Astrocyte (in vitro differentiated cells and primary cell): ENCODE results near the gene CCNL1. TPM values are rescaled to one million over a fixed set of nuclear protein-coding genes. Genes with fewer than 3 reads are reported as not detected.

Source experiments
- DNase-seq: peaks from one replicate; pipeline ENCODE4 v3.0.0-alpha.2; 2010; ENCODE audit warnings: low read depth
- FAIRE-seq: peaks from 2 replicates; lab custom pipeline; 2011; peaks lifted over from hg19 to GRCh38; lab: Jason Lieb, UNC
- H2AFZ ChIP-seq: 2 replicates; pipeline ENCODE4 v1.6.0; 2012; ENCODE audit warnings: low read depth, low read length, inconsistent platforms
- H3K27ac ChIP-seq: 2 replicates; pipeline ENCODE4 v1.5.1; 2011; ENCODE audit warnings: low read depth, low read length, inconsistent platforms
- H3K27me3 ChIP-seq: 2 replicates; pipeline ENCODE4 v1.6.0; 2011; ENCODE audit warnings: low read length, inconsistent platforms; ENCODE audit not compliant: insufficient read depth
- H3K36me3 ChIP-seq: 2 replicates; pipeline ENCODE4 v1.5.1; 2011; ENCODE audit warnings: low read length, inconsistent platforms; ENCODE audit not compliant: insufficient read depth
- H3K4me1 ChIP-seq: 2 replicates; pipeline ENCODE4 v1.5.1; 2011; ENCODE audit warnings: low read length, inconsistent platforms; ENCODE audit not compliant: insufficient read depth
- H3K4me2 ChIP-seq: 2 replicates; pipeline ENCODE4 v1.6.0; 2012; ENCODE audit warnings: low read length, inconsistent platforms
- H3K4me3 ChIP-seq: 2 replicates; pipeline ENCODE4 v1.5.1; 2011; ENCODE audit warnings: low read depth, mild to moderate bottlenecking, low read length, inconsistent platforms; ENCODE audit not compliant: insufficient read depth
- H3K79me2 ChIP-seq: 2 replicates; pipeline ENCODE4 v1.6.0; 2012; ENCODE audit warnings: mild to moderate bottlenecking, low read length, inconsistent platforms; ENCODE audit not compliant: insufficient read depth
- H3K9ac ChIP-seq: 2 replicates; pipeline ENCODE4 v1.6.0; 2012; ENCODE audit warnings: mild to moderate bottlenecking, low read length, inconsistent platforms
- H3K9me3 ChIP-seq: 2 replicates; pipeline ENCODE4 v1.5.1; 2012; ENCODE audit warnings: low read depth, mild to moderate bottlenecking, low read length, inconsistent platforms; ENCODE audit not compliant: insufficient read depth
- H4K20me1 ChIP-seq: 2 replicates; pipeline ENCODE4 v1.6.0; 2012; ENCODE audit warnings: low read length, inconsistent platforms; ENCODE audit not compliant: insufficient read depth
- H3K27ac Mint-ChIP-seq: one replicate; pipeline ENCODE4 v1.8.0; 2021; ENCODE audit warnings: mild to moderate bottlenecking, mixed read lengths; ENCODE audit not compliant: unreplicated experiment
- H3K27me3 Mint-ChIP-seq: one replicate; pipeline ENCODE4 v1.8.0; 2021; ENCODE audit warnings: low read depth, mixed read lengths; ENCODE audit not compliant: unreplicated experiment
- H3K36me3 Mint-ChIP-seq: one replicate; pipeline ENCODE4 v1.8.0; 2021; ENCODE audit warnings: low read depth, mixed read lengths; ENCODE audit not compliant: unreplicated experiment
- H3K4me1 Mint-ChIP-seq: one replicate; pipeline ENCODE4 v1.8.0; 2021; ENCODE audit warnings: low read depth, mixed read lengths; ENCODE audit not compliant: unreplicated experiment
- H3K4me3 Mint-ChIP-seq: one replicate; pipeline ENCODE4 v1.8.0; 2021; ENCODE audit warnings: mild to moderate bottlenecking, moderate library complexity, mixed read lengths; ENCODE audit not compliant: unreplicated experiment
- H3K9me3 Mint-ChIP-seq: one replicate; pipeline ENCODE4 v1.8.0; 2021; ENCODE audit warnings: mild to moderate bottlenecking, mixed read lengths; ENCODE audit not compliant: unreplicated experiment
- EZH2 ChIP-seq: IDR thresholded peaks from 2 replicates; pipeline ENCODE4 v1.6.1; 2012; ENCODE audit warnings: mild to moderate bottlenecking, low read length, inconsistent platforms; ENCODE audit not compliant: insufficient read depth
- total RNA-seq: library from RNA; stranded (reverse); gene quantifications from 2 replicates; pipeline ENCODE4 v1.2.1, GENCODE V29; 2021
- TF ChIP-seq, protein P1 (sequence below): IDR thresholded peaks from 2 replicates; pipeline ENCODE4 v1.5.1; 2011; ENCODE audit warnings: low read depth, mild to moderate bottlenecking, inconsistent platforms, low read length, moderate library complexity; ENCODE audit not compliant: insufficient read depth

The CCNL1 gene
- total RNA-seq, 1 donor from 2014 or later = 66.8 TPM

DNA sequence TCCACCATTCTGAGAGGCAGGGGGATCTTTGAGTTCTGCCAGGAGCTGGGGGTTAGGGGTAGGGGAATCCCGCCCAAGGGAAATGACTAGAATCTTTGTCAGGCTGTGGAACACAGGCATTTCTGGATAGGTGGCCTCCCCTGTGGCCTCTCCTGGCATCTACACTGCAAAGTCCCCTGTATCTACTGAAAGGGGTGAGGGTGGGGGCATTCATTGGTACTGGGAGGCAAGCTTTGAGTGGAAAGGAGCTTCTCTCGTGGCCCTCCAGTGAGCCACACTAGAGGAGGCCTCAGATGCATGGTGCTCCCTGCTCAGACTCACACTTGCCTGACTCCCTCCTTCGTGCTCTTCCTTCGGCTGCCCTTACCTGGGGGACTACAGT is 59.9 kb downstream of the CCNL1 start:
- Mint-ChIP-seq H3K27ac (peak overlapping the region; percentile 66), H3K9me3 (peaks cover 4% of the 10 kb centered on the region), H3K4me1 (peaks cover 10% of the 10 kb centered on the region), H3K27me3 (peaks cover 4% of the 10 kb centered on the region), H3K4me3 (no peak overlapping the region), H3K36me3 (peaks cover 2% of the 10 kb centered on the region)
- H3K4me3 ChIP-seq = no peak overlapping the region
- no peaks in the 10 kb centered on the region for H4K20me1 ChIP-seq
- no peak overlapping the region for H3K4me2 ChIP-seq
- TF ChIP-seq EZH2 = no peak
- TF ChIP-seq, protein P1, sequence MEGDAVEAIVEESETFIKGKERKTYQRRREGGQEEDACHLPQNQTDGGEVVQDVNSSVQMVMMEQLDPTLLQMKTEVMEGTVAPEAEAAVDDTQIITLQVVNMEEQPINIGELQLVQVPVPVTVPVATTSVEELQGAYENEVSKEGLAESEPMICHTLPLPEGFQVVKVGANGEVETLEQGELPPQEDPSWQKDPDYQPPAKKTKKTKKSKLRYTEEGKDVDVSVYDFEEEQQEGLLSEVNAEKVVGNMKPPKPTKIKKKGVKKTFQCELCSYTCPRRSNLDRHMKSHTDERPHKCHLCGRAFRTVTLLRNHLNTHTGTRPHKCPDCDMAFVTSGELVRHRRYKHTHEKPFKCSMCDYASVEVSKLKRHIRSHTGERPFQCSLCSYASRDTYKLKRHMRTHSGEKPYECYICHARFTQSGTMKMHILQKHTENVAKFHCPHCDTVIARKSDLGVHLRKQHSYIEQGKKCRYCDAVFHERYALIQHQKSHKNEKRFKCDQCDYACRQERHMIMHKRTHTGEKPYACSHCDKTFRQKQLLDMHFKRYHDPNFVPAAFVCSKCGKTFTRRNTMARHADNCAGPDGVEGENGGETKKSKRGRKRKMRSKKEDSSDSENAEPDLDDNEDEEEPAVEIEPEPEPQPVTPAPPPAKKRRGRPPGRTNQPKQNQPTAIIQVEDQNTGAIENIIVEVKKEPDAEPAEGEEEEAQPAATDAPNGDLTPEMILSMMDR = no peak
- no peaks in the 10 kb centered on the region for H3K27me3 ChIP-seq
- no peak overlapping the region for H3K9ac ChIP-seq
- no peaks in the 10 kb centered on the region for H3K9me3 ChIP-seq
- peaks cover 10% of the 10 kb centered on the region for H3K4me1 ChIP-seq
- no peaks in the 10 kb centered on the region for H3K36me3 ChIP-seq
- no peak overlapping the region for H3K27ac ChIP-seq
- H2AFZ ChIP-seq = no peak overlapping the region
- FAIRE-seq (no peak), DNase-seq (no peak)
- H3K79me2 ChIP-seq = no peaks in the 10 kb centered on the region

DNA sequence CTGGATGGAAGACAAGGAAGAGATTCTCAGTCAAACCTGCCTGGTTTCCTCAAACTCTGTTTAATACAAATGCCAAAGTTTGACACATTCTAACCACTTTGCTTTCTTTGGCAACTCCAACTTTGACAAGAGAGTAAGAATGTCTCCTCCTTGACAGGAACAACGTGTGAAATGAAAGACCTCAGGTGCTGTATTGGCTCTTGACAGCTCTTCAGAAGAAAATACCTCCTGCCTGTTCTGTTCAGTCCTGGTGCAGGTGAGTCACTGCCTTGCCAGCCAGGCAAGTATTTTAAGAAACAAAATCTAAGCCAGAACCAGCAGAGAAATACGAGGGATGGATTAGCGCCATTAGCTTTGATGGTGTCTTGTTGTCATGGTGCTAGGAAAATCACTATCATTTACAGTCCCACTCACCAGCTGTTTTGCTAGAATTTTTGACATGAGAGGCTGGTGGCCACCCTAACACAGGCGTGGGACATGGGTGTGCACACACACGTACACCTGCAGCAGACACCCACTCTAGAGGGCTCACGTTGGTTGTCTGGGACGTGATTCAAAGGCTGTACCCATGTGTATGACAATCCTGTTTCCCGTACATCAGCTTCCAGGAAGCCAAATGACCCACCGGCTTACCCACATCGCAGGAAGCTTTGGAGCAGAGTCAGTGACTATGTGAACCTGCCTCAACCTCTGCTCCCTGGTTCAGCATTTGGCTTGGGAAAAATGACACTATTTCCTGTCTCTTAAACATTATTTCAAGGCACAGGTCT is 60.4 kb downstream of the CCNL1 start:
- H3K4me2 ChIP-seq = no peak overlapping the region
- no peaks in the 10 kb centered on the region for H4K20me1 ChIP-seq
- peaks cover 15% of the 10 kb centered on the region for H3K4me1 ChIP-seq
- no peaks in the 10 kb centered on the region for H3K27me3 ChIP-seq
- no peak overlapping the region for H3K9ac ChIP-seq
- no peak overlapping the region for H3K4me3 ChIP-seq
- DNase-seq = peak; percentile 73
- no peak for TF ChIP-seq EZH2
- TF ChIP-seq, protein P1 = no peak
- H3K4me1 Mint-ChIP-seq = peaks cover 15% of the 10 kb centered on the region
- peaks cover 3% of the 10 kb centered on the region for H3K27me3 Mint-ChIP-seq
- peaks cover 2% of the 10 kb centered on the region for H3K36me3 Mint-ChIP-seq
- peak overlapping the region; percentile 66 for H3K27ac Mint-ChIP-seq
- H3K79me2 ChIP-seq = no peaks in the 10 kb centered on the region
- no peaks in the 10 kb centered on the region for H3K9me3 ChIP-seq
- H3K9me3 Mint-ChIP-seq = peaks cover 4% of the 10 kb centered on the region
- H3K36me3 ChIP-seq = no peaks in the 10 kb centered on the region
- FAIRE-seq = no peak
- no peak overlapping the region for H3K4me3 Mint-ChIP-seq
- no peak overlapping the region for H3K27ac ChIP-seq
- no peak overlapping the region for H2AFZ ChIP-seq

DNA sequence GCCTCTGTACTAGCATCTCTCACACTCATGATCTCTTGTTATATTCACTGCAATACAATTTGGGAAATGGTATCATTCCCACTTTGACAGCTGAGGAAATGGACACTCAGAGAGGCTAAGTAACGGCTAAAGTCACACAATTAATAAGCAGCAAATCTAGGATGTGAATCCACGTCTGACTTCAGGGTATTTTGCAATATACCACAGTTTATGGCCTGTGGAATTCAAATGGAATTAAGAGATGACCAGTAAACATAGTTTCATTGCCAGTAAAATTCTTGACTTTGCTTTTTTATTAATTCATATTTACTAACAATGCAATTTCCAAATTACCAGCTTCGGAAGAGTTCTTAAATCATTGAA is 61.1 kb downstream of the CCNL1 start:
- no peak overlapping the region for H2AFZ ChIP-seq
- no peak overlapping the region for H3K4me2 ChIP-seq
- H3K36me3 ChIP-seq = no peaks in the 10 kb centered on the region
- Mint-ChIP-seq H3K4me3 (no peak overlapping the region), H3K9me3 (peaks cover 4% of the 10 kb centered on the region), H3K36me3 (no peaks in the 10 kb centered on the region), H3K27me3 (peaks cover 2% of the 10 kb centered on the region), H3K27ac (no peak overlapping the region), H3K4me1 (peaks cover 18% of the 10 kb centered on the region)
- no peaks in the 10 kb centered on the region for H3K79me2 ChIP-seq
- H3K9me3 ChIP-seq = no peaks in the 10 kb centered on the region
- H3K4me3 ChIP-seq = no peak overlapping the region
- H3K9ac ChIP-seq = no peak overlapping the region
- no peak overlapping the region for H3K27ac ChIP-seq
- DNase-seq (peak; percentile 72), FAIRE-seq (no peak)
- TF ChIP-seq, protein P1 = no peak
- TF ChIP-seq EZH2 = no peak
- peaks cover 18% of the 10 kb centered on the region for H3K4me1 ChIP-seq
- H4K20me1 ChIP-seq = no peaks in the 10 kb centered on the region
- H3K27me3 ChIP-seq = no peaks in the 10 kb centered on the region
